Measurements from ENCODE around the gene PANK4. TPM values are rescaled to one million over a fixed set of nuclear protein-coding genes. Genes with fewer than 3 reads are reported as not detected.

Gene PANK4
- total and polyA plus RNA-seq, 8 donors, result 9.7 to 26.4 (median 11.6) TPM

- intact Hi-C loops (cut with DNase I), result no loop called here
- H3K27ac ChIP-seq, result no peak overlapping the region
- FAIRE-seq, result no peak
- no peak for TF ChIP-seq CTCF (IDR thresholded peaks at IDR 0.05)
- no peaks in the 10 kb centered on the region for H3K27me3 ChIP-seq
- ATAC-seq, result peak in 1 of 4 donors; percentile 11
- H3K4me1 ChIP-seq, result no peaks in the 10 kb centered on the region
- DNase-seq, result no peak
- WGBS, 2 donors, result 73 to 75% methylated on average over 18 of the region's 18 CpGs
- no peaks in the 10 kb centered on the region for H3K9me3 ChIP-seq
- H3K36me3 ChIP-seq, result no peaks in the 10 kb centered on the region
- no peak overlapping the region for H3K4me3 ChIP-seq
Measured at GRCh38 chr1:2480236-2480985, 46.0 kb downstream of the PANK4 start.

- Histone ChIP-seq H3K27ac (no peak overlapping the region), H3K4me1 (no peaks in the 10 kb centered on the region), H3K27me3 (no peaks in the 10 kb centered on the region), H3K4me3 (no peak overlapping the region), H3K9me3 (no peaks in the 10 kb centered on the region), H3K36me3 (no peaks in the 10 kb centered on the region)
- WGBS, 2 donors, result 70 to 75% methylated on average over 27 to 28 of the region's 28 CpGs
- no peak for TF ChIP-seq CTCF (IDR thresholded peaks at IDR 0.05)
- ATAC-seq, result no peak
- FAIRE-seq, result no peak
- intact Hi-C loops (cut with DNase I), result no loop called here
- no peak for DNase-seq
Measured at GRCh38 chr1:2479618-2480017, 46.8 kb downstream of the PANK4 start.

- Histone ChIP-seq H3K9me3 (no peaks in the 10 kb centered on the region), H3K4me3 (no peak overlapping the region), H3K36me3 (no peaks in the 10 kb centered on the region), H3K27me3 (no peaks in the 10 kb centered on the region), H3K27ac (no peak overlapping the region), H3K4me1 (no peaks in the 10 kb centered on the region)
- FAIRE-seq, result no peak
- TF ChIP-seq CTCF (IDR thresholded peaks at IDR 0.05), result no peak
- ATAC-seq, result no peak
- WGBS, 2 donors, result 59 to 73% methylated on average over 19 to 20 of the region's 20 CpGs
- intact Hi-C loops (cut with DNase I), result no loop called here
- no peak for DNase-seq
Measured at GRCh38 chr1:2479186-2479585, 47.2 kb downstream of the PANK4 start.

GRCh38 chr1:2477791-2478499 lies 48.5 kb downstream of the PANK4 start:
- 39 to 44% methylated on average over 34 to 35 of the region's 35 CpGs for WGBS, 2 donors
- no peak for ATAC-seq
- Histone ChIP-seq H3K36me3 (no peaks in the 10 kb centered on the region), H3K27me3 (no peaks in the 10 kb centered on the region), H3K4me1 (no peaks in the 10 kb centered on the region), H3K9me3 (no peaks in the 10 kb centered on the region), H3K4me3 (no peak overlapping the region), H3K27ac (no peak overlapping the region)
- no peak for FAIRE-seq
- intact Hi-C loops (cut with DNase I), result no loop called here
- DNase-seq, result no peak
- no peak for TF ChIP-seq CTCF (IDR thresholded peaks at IDR 0.05)

- no peak overlapping the region for H3K27ac ChIP-seq
- no peak overlapping the region for H3K4me3 ChIP-seq
- H3K9me3 ChIP-seq, result no peaks in the 10 kb centered on the region
- 49 to 50% methylated on average over 12 of the region's 12 CpGs for WGBS, 2 donors
- intact Hi-C loops (cut with DNase I), result no loop called here
- no peaks in the 10 kb centered on the region for H3K27me3 ChIP-seq
- ATAC-seq, result no peak
- FAIRE-seq, result no peak
- no peak for TF ChIP-seq CTCF (IDR thresholded peaks at IDR 0.05)
- no peaks in the 10 kb centered on the region for H3K36me3 ChIP-seq
- no peaks in the 10 kb centered on the region for H3K4me1 ChIP-seq
- no peak for DNase-seq
Measured at GRCh38 chr1:2477309-2477708, 49.1 kb downstream of the PANK4 start.

All from pancreas (tissue), 10 donors.